ENCODE data around the gene ZNF425.

GRCh38 chr7:149087376-149087775 is 38.7 kb downstream of the ZNF425 start:
- TF ChIP-seq CTCF (IDR thresholded peaks at IDR 0.05; ENCODE audit: low read length) (no peak), EZH2 (IDR thresholded peaks at IDR 0.05; ENCODE audit: borderline replicate concordance, low read length) (no peak)

Measured in OCI-LY1 (cell line).